K562 (cell line): ENCODE results near the gene ZNF92. TPM values are rescaled to one million over a fixed set of nuclear protein-coding genes. Genes with fewer than 3 reads are reported as not detected.

Source experiments
- ATAC-seq: fragments of 200-7000 bp; cut with Tn5 transposase; 3 replicates; pipeline ENCODE4 v1.9.1; 2020; ENCODE audit warnings: moderate library complexity
- BruUV-seq: library from RNA; stranded (reverse); fragments of 400-500 nt; replicated peaks from 2 replicates; lab custom pipeline; 2021; lab: Mats Ljungman, UMichigan
- CTCF ChIA-PET: fragments of 300-600 bp; formaldehyde crosslinking; extraction: SDS; loops from one replicate; lab custom pipeline; 2021; ENCODE audit warnings: low intra/inter-chr PET ratio; lab: Yijun Ruan, JAX
- POLR2A ChIA-PET: fragments of 300-600, 350-650 bp; sonication (Branson Sonifier 250); formaldehyde crosslinking; extraction: SDS; loops from one replicate; lab custom pipeline; 2021; ENCODE audit warnings: antibody characterized with exemption, inconsistent platforms; lab: Yijun Ruan, JAX
- DNase-seq, 4 experiments: peaks; one replicate each; pipeline versions ENCODE4 v3.0.0 to v3.0.0-alpha.2; 2011 to 2018; ENCODE audit warnings: low spot score in 3 of 4, mixed read lengths in 3 of 4; ENCODE audit errors: extremely low read depth in 1 of 4
- FAIRE-seq: peaks from 2 replicates; lab custom pipeline; 2011; peaks lifted over from hg19 to GRCh38; lab: Jason Lieb, UNC
- H2AFZ ChIP-seq: 2 replicates; pipeline ENCODE4 v1.6.0; 2011; ENCODE audit warnings: low read depth, low read length, control low read depth, inconsistent platforms
- H3K27ac ChIP-seq: fragments of 200-600 bp; 3 replicates; pipeline ENCODE4 v1.8.0; 2011; ENCODE audit warnings: low read depth, mild to moderate bottlenecking, control low read depth, inconsistent platforms, low read length, moderate library complexity, mixed read lengths; ENCODE audit errors: extremely low read depth
- H3K27me3 ChIP-seq, 2 experiments: fragments of 300-600 bp in 1 of 2; 2 replicates in 1 of 2; 3 replicates in 1 of 2; pipeline versions ENCODE4 v1.6.0 to v1.8.0; 2011; ENCODE audit warnings: inconsistent platforms in 2 of 2, low read length in 2 of 2, mild to moderate bottlenecking in 1 of 2, mixed read lengths in 1 of 2, moderate library complexity in 1 of 2; ENCODE audit not compliant: control insufficient read depth in 2 of 2, insufficient read depth in 2 of 2
- H3K36me3 ChIP-seq: fragments of 300-600 bp; 3 replicates; pipeline ENCODE4 v1.8.0; 2011; ENCODE audit warnings: mild to moderate bottlenecking, low read length, inconsistent platforms; ENCODE audit not compliant: control insufficient read depth, insufficient read depth
- H3K4me1 ChIP-seq, 2 experiments: fragments of 200-600 bp in 1 of 2; replicated peaks in 1 of 2; 2 replicates in 1 of 2; 3 replicates in 1 of 2; pipeline versions ENCODE4 v1.5.1 to v1.8.0; 2011; ENCODE audit warnings: inconsistent platforms in 2 of 2, low read length in 2 of 2, mild to moderate bottlenecking in 1 of 2, mixed read lengths in 1 of 2, moderate library complexity in 1 of 2; ENCODE audit not compliant: control insufficient read depth in 2 of 2, insufficient read depth in 2 of 2
- H3K4me2 ChIP-seq: 2 replicates; pipeline ENCODE4 v1.6.1; 2011; ENCODE audit warnings: low read length, control low read depth, inconsistent platforms, mixed read lengths; ENCODE audit not compliant: insufficient read depth
- H3K4me3 ChIP-seq: fragments of 200-600 bp; sonication (generic), shearing (Covaris generic); 2 replicates; pipeline ENCODE4 v1.5.1; 2016; ENCODE audit warnings: control low read depth, inconsistent platforms
- H3K79me2 ChIP-seq: fragments of 200-600 bp; 3 replicates; pipeline ENCODE4 v1.8.0; 2011; ENCODE audit warnings: low read length, inconsistent platforms; ENCODE audit not compliant: control insufficient read depth, insufficient read depth
- H3K9ac ChIP-seq, 2 experiments: 2 replicates each; pipeline versions ENCODE4 v1.6.0 to v1.6.1; 2011; ENCODE audit warnings: low read depth in 2 of 2, low read length in 2 of 2, control low read depth in 1 of 2, inconsistent platforms in 1 of 2, mild to moderate bottlenecking in 1 of 2, mixed read lengths in 1 of 2; ENCODE audit not compliant: insufficient read depth in 1 of 2
- H3K9me1 ChIP-seq: one replicate; pipeline ENCODE4 v1.6.0; 2011; ENCODE audit warnings: inconsistent platforms, mild to moderate bottlenecking, low read length, moderate library complexity; ENCODE audit not compliant: control insufficient read depth, insufficient read depth
- H3K9me3 ChIP-seq: replicated peaks from 2 replicates; pipeline ENCODE4 v1.5.1; 2011; ENCODE audit warnings: low read depth, low read length, inconsistent platforms; ENCODE audit not compliant: control insufficient read depth, insufficient read depth
- H4K20me1 ChIP-seq: replicated peaks from 2 replicates; pipeline ENCODE4 v1.6.1; 2011; ENCODE audit warnings: low read length, inconsistent platforms, mixed read lengths; ENCODE audit not compliant: control insufficient read depth, insufficient read depth
- AFF4 ChIP-seq: sonication (generic); formaldehyde crosslinking; IDR thresholded peaks from 2 replicates; pipeline ENCODE4 v1.8.0; 2023; ENCODE audit warnings: mild to moderate bottlenecking, missing genetic modification reagents
- CHAMP1 ChIP-seq: fragments of 450-650 bp; IDR thresholded peaks from 2 replicates; pipeline ENCODE4 v1.6.1; 2016; ENCODE audit warnings: mild to moderate bottlenecking
- HDAC1 ChIP-seq, 2 experiments: fragments of 450-650 bp; IDR thresholded peaks; 2 replicates each; pipeline ENCODE4 v1.6.1; 2016 to 2017; ENCODE audit warnings: inconsistent platforms in 1 of 2, mild to moderate bottlenecking in 1 of 2, moderate library complexity in 1 of 2
- HDAC8 ChIP-seq: fragments of 450-650 bp; IDR thresholded peaks from 2 replicates; pipeline ENCODE4 v1.6.1; 2016; ENCODE audit warnings: mild to moderate bottlenecking, missing genetic modification characterization, moderate library complexity, missing compliant biosample characterization
- HNRNPH1 ChIP-seq: fragments of 200-400 bp; formaldehyde crosslinking; optimal IDR thresholded peaks from 2 replicates; pipeline ENCODE3; 2017; ENCODE audit warnings: low read depth, mild to moderate bottlenecking, low read length, moderate library complexity
- MYBL2 ChIP-seq, 2 experiments: fragments of 450-650 bp in 1 of 2; sonication (generic) in 1 of 2; formaldehyde crosslinking in 1 of 2; IDR thresholded peaks; 2 replicates each; pipeline versions ENCODE4 v1.6.1 to v1.8.1; 2017 to 2022; ENCODE audit warnings: borderline replicate concordance in 1 of 2, inconsistent platforms in 1 of 2, low read depth in 1 of 2, mild to moderate bottlenecking in 1 of 2, missing genetic modification reagents in 1 of 2, moderate library complexity in 1 of 2
- RFX7 ChIP-seq: fragments of 250-450 bp; sonication (Bioruptor Pico); IDR thresholded peaks from 2 replicates; pipeline ENCODE4 v1.5.1; 2021; ENCODE audit warnings: mild to moderate bottlenecking
- SMARCB1 ChIP-seq: IDR thresholded peaks from 2 replicates; pipeline ENCODE4 v1.6.1; 2011; ENCODE audit warnings: improper control_type of control experiment, low read depth; ENCODE audit not compliant: insufficient read length
- SRF ChIP-seq, 2 experiments: fragments of 250-450, 450-650 bp in 1 of 2; sonication (Bioruptor Pico) in 1 of 2; sonication (generic) in 1 of 2; formaldehyde crosslinking; IDR thresholded peaks; 2 replicates each; pipeline versions ENCODE4 v1.5.0 to v1.5.1; 2020 to 2022; ENCODE audit warnings: mild to moderate bottlenecking in 1 of 2, missing genetic modification reagents in 1 of 2
- ZNF124 ChIP-seq: sonication (generic); formaldehyde crosslinking; IDR thresholded peaks from 2 replicates; pipeline ENCODE4 v1.8.1; 2022; ENCODE audit warnings: missing genetic modification reagents
- WGBS: fragments of 100-300 bp; shearing (Covaris generic); methylation state at CpG from one replicate; pipeline ENCODE4 v1.1.6; 2016; ENCODE audit warnings: low coverage, mixed read lengths; ENCODE audit not compliant: insufficient coverage; ENCODE audit errors: missing lambda C conversion rate; 5-methylcytosine and 5-hydroxymethylcytosine counted together
- in situ Hi-C: fragments of 300-500 bp; cut with MboI; formaldehyde crosslinking; loops from 4 replicates; pipeline ENCODE4 v1.15.0; 2018; ENCODE audit warnings: inconsistent platforms, mixed read lengths
- intact Hi-C: fragments of 100-400 bp; cut with micrococcal nuclease; formaldehyde crosslinking; loops from 2 replicates; pipeline ENCODE4 v1.14.2; 2022
- polyA plus RNA-seq, 8 experiments: library from polyadenylated mRNA; depleted of rRNA in 4 of 8; stranded (reverse) in 5 of 8; unstranded in 3 of 8; fragments of >200 nt; fragmentation: Nextera tagmentation in 2 of 8; fragmentation: Illumina TruSeq in 1 of 8; extraction: Ambion mirVana in 2 of 8; extraction: Trizol in 1 of 8; gene quantifications; 2 replicates each; pipeline versions ENCODE4 v1.2.1 to v1.2.3, GENCODE V29; 2011 to 2014; ENCODE audit warnings: inconsistent platforms in 1 of 8, missing spikeins in 1 of 8
- total RNA-seq, 7 experiments: library from RNA; depleted of rRNA in 6 of 7; stranded (reverse); fragments of >200 nt in 6 of 7; fragmentation: Illumina TruSeq in 2 of 7; extraction: Trizol in 2 of 7; gene quantifications; 2 replicates each; pipeline versions ENCODE4 v1.2.1 to v1.2.3, GENCODE V29; 2011 to 2021; ENCODE audit warnings: low replicate concordance in 1 of 7
- TF ChIP-seq, protein P1 (sequence below): fragments of 250-450 bp; sonication (Bioruptor Pico); IDR thresholded peaks from 2 replicates; pipeline ENCODE4 v1.8.0; 2022; ENCODE audit warnings: moderate library complexity, mild to moderate bottlenecking, inconsistent platforms
- TF ChIP-seq, protein P2 (sequence below): fragments of 450-650 bp; IDR thresholded peaks from 2 replicates; pipeline ENCODE4 v1.7.0; 2016; ENCODE audit warnings: borderline replicate concordance

ZNF92 gene
- total and polyA plus RNA-seq, 9 of the 15 experiments (the other 6 are each of a cell fraction or from before 2014, with no cell fraction given), result 8.9 to 29.4 (median 12.5) TPM

- WGBS, result 61% methylated on average over 3 of the region's 3 CpGs
- intact Hi-C loops, result no loop called here
- Histone ChIP-seq H3K4me2 (no peak overlapping the region), H3K36me3 (peaks cover 31% of the 10 kb centered on the region; the same call in 2 of the 3 replicates), H2AFZ (no peak overlapping the region), H3K9ac (no peak overlapping the region; a peak in 1 of 4 replicates), H3K9me1 (no peaks in the 10 kb centered on the region), H3K4me1 (peaks cover 4 to 8% of the 10 kb centered on the region in 2 experiments; a peak in 3 of 5 replicates), H3K9me3 (no peaks in the 10 kb centered on the region), H3K4me3 (no peak overlapping the region), H3K79me2 (peaks cover 97% of the 10 kb centered on the region), H3K27ac (no peak overlapping the region), H3K27me3 (no peaks in the 10 kb centered on the region), H4K20me1 (peaks cover 7% of the 10 kb centered on the region; the same call in 1 of the 2 replicates)
- DNase-seq (no peak), ATAC-seq (peak; percentile 46), FAIRE-seq (no peak)
- ChIA-PET POLR2A (no interaction called here), CTCF (no interaction called here)
- BruUV-seq, result no TSS peak
- in situ Hi-C loops, result no loop called here
- TF ChIP-seq RFX7 (no peak), ZNF124 (CRISPR knock-in tag) (no peak), AFF4 (no peak), SRF (CRISPR knock-in tag; IDR thresholded peaks at IDR 0.05) (no peak), MYBL2 (IDR thresholded peaks at IDR 0.05; ENCODE audit: low read depth) (no peak), MYBL2 (CRISPR knock-in tag; IDR thresholded peaks at IDR 0.05; ENCODE audit: borderline replicate concordance) (no peak), HDAC1 (IDR thresholded peaks at IDR 0.05) (no peak), CHAMP1 (no peak), HDAC8 (tag) (no peak), HNRNPH1 (no peak), SMARCB1 (no peak)
- TF ChIP-seq, protein P1, sequence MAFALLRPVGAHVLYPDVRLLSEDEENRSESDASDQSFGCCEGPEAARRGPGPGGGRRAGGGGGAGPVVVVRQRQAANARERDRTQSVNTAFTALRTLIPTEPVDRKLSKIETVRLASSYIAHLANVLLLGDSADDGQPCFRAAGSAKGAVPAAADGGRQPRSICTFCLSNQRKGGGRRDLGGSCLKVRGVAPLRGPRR (CRISPR knock-in tag), result no peak
- TF ChIP-seq, protein P2, sequence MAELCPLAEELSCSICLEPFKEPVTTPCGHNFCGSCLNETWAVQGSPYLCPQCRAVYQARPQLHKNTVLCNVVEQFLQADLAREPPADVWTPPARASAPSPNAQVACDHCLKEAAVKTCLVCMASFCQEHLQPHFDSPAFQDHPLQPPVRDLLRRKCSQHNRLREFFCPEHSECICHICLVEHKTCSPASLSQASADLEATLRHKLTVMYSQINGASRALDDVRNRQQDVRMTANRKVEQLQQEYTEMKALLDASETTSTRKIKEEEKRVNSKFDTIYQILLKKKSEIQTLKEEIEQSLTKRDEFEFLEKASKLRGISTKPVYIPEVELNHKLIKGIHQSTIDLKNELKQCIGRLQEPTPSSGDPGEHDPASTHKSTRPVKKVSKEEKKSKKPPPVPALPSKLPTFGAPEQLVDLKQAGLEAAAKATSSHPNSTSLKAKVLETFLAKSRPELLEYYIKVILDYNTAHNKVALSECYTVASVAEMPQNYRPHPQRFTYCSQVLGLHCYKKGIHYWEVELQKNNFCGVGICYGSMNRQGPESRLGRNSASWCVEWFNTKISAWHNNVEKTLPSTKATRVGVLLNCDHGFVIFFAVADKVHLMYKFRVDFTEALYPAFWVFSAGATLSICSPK, result no peak
Measured at GRCh38 chr7:65379318-65379717, 5.7 kb downstream of the ZNF92 start.
